Adrenal gland (tissue), 12 donors: ENCODE data around the gene BLMH. TPM values are rescaled to one million over a fixed set of nuclear protein-coding genes. Genes with fewer than 3 reads are reported as not detected.

Experiments used
- DNase-seq, 7 donors: peaks; one replicate each; pipeline ENCODE4 v3.0.0-alpha.2; 2019 to 2020
- H3K27ac ChIP-seq, 5 donors: fragments of 200-600 bp; sonication (generic) in 4 of 5; 1 replicate in 3 of 5; 2 replicates in 2 of 5; pipeline versions ENCODE4 v1.5.1 to v1.8.0; 2016 to 2020; ENCODE audit warnings: mild to moderate bottlenecking in 1 of 5
- H3K27me3 ChIP-seq: fragments of 200-600 bp; 2 replicates; pipeline ENCODE4 v1.8.0; 2021
- H3K36me3 ChIP-seq, 2 donors: fragments of 200-600 bp; replicated peaks in 1 of 2; 1 replicate in 1 of 2; 2 replicates in 1 of 2; pipeline versions ENCODE4 v1.5.1 to v1.8.0; 2018 to 2022
- H3K4me1 ChIP-seq, 2 donors: fragments of 200-600 bp; replicated peaks in 1 of 2; 1 replicate in 1 of 2; 2 replicates in 1 of 2; pipeline versions ENCODE4 v1.5.1 to v1.8.0; 2018 to 2021
- H3K4me3 ChIP-seq, 4 donors: fragments of 200-600 bp; sonication (generic) in 3 of 4; one replicate each; pipeline ENCODE4 v1.5.1; 2016 to 2018
- H3K9me3 ChIP-seq, 3 donors: fragments of 200-600 bp; sonication (generic) in 1 of 3; replicated peaks in 1 of 3; 1 replicate in 2 of 3; 2 replicates in 1 of 3; pipeline versions ENCODE4 v1.5.1 to v1.8.0; 2016 to 2021
- CTCF ChIP-seq, 6 experiments: fragments of 450-650 bp in 4 of 6; fragments of 200-600 bp in 2 of 6; sonication (generic) in 1 of 6; IDR thresholded peaks; 1 replicate in 5 of 6; 2 replicates in 1 of 6; pipeline versions ENCODE4 v1.5.1 to v1.8.0; 2016 to 2021; ENCODE audit warnings: antibody characterized with exemption in 6 of 6, mild to moderate bottlenecking in 2 of 6, moderate library complexity in 1 of 6
- POLR2A ChIP-seq, 2 donors: fragments of 450-650 bp; IDR thresholded peaks; one replicate each; pipeline ENCODE4 v1.6.1; 2017; ENCODE audit warnings: antibody characterized with exemption in 2 of 2, mild to moderate bottlenecking in 2 of 2, moderate library complexity in 1 of 2
- WGBS, 4 donors: extraction: QIAGEN DNeasy Blood & Tissue Kit in 2 of 4; methylation state at CpG; one replicate each; pipeline versions ENCODE4 v1.1.5 to v1.1.7; 2013 to 2017; 5-methylcytosine and 5-hydroxymethylcytosine counted together
- intact Hi-C, 2 donors: fragments of 100-400 bp; cut with DNase I; formaldehyde crosslinking; loops; one replicate each; pipeline versions ENCODE4 v1.14.1 to v1.15.0; 2022 to 2023
- polyA plus RNA-seq, 3 donors: library from polyadenylated mRNA; stranded (reverse); fragments of 200-250 nt in 2 of 3; fragments of 350-450 nt in 1 of 3; fragmentation: Illumina TruSeq in 1 of 3; extraction: RNeasy Lipid Tissue Mini Kit (QIAGEN cat#74804) in 1 of 3; gene quantifications; one replicate each; pipeline ENCODE4 v1.2.3, GENCODE V29; 2013 to 2014
- total RNA-seq, 9 donors: library from RNA; depleted of rRNA in 4 of 9; stranded (reverse); fragments of >200 nt in 4 of 9; fragments of 120-200 nt in 1 of 9; fragmentation: NEBNext Ultra II Directional in 1 of 9; extraction: Animal tissue kit (Norgen Biotek cat#: 25700) in 1 of 9; gene quantifications; one replicate each; pipeline versions ENCODE4 v1.1.0 to v1.2.4, GENCODE V29; 2013 to 2023
- donor health status: healthy with polysubstance abuse.
- donor health status: Bipolar disorder and iron deficiency.
- donor health status: DM: yes; HTN: yes; CAD: no.
- donor health status: DM: no; HTN: no; CAD: no.
- donor health status: DM: no; HTN: no; CAD: no.
- donor health status: DM: yes; HTN: yes; CAD: no.

Gene BLMH
- total and polyA plus RNA-seq, 12 donors, result 12.1 to 41.7 (median 18.9) TPM

- 77 to 84% (median 82%) methylated on average over 10 of the region's 10 CpGs for WGBS, 4 donors
- Histone ChIP-seq H3K36me3 (no peaks in the 10 kb centered on the region), H3K4me1 (peaks cover 10 to 12% of the 10 kb centered on the region in 2 donors), H3K27ac (no peak overlapping the region), H3K4me3 (peak overlapping the region in 1 of 4 donors; percentile 44), H3K27me3 (peaks cover 20% of the 10 kb centered on the region), H3K9me3 (no peaks in the 10 kb centered on the region)
- TF ChIP-seq POLR2A (IDR thresholded peaks at IDR 0.05), result no peak
- TF ChIP-seq CTCF (IDR thresholded peaks at IDR 0.05), result no peak
- intact Hi-C loops, result no loop called here
- DNase-seq, result no peak
Measured at GRCh38 chr17:30236297-30236624, 55.5 kb downstream of the BLMH start.

GRCh38 chr17:30235386-30236296 is 56.1 kb downstream of the BLMH start, which contains the start of gene SLC6A4:
SLC6A4 (minus strand) TSS chr17:30235697; CDS start chr17:30221958, 13,739 bp downstream.
- WGBS, 4 donors, result 8 to 13% (median 9%) methylated on average over 27 to 82 of the region's 82 CpGs
- Histone ChIP-seq H3K9me3 (no peaks in the 10 kb centered on the region), H3K27ac (no peak within 1 kb of the TSS), H3K36me3 (no peaks in the 10 kb centered on the region), H3K4me3 (peak within 1 kb of the TSS in 2 of 4 donors; percentile 34 to 44), H3K27me3 (peaks cover 20% of the 10 kb centered on the region), H3K4me1 (peaks cover 10 to 12% of the 10 kb centered on the region in 2 donors)
- intact Hi-C loops, result no loop called here
- no peak for TF ChIP-seq CTCF (IDR thresholded peaks at IDR 0.05)
- no peak for TF ChIP-seq POLR2A (IDR thresholded peaks at IDR 0.05)
- DNase-seq, result peak in 1 of 7 donors; percentile 2

GRCh38 chr17:30234964-30235363 is 56.8 kb downstream of the BLMH start:
- Histone ChIP-seq H3K9me3 (no peaks in the 10 kb centered on the region), H3K4me1 (peaks cover 10 to 12% of the 10 kb centered on the region in 2 donors), H3K4me3 (peak overlapping the region in 1 of 4 donors; percentile 44), H3K27me3 (peaks cover 20% of the 10 kb centered on the region), H3K27ac (no peak overlapping the region), H3K36me3 (no peaks in the 10 kb centered on the region)
- no peak for TF ChIP-seq POLR2A (IDR thresholded peaks at IDR 0.05)
- no peak for TF ChIP-seq CTCF (IDR thresholded peaks at IDR 0.05)
- 61 to 74% (median 66%) methylated on average over 9 to 12 of the region's 12 CpGs for WGBS, 4 donors
- intact Hi-C loops, result no loop called here
- no peak for DNase-seq

- no peak for DNase-seq
- TF ChIP-seq CTCF (IDR thresholded peaks at IDR 0.05) (no peak), POLR2A (IDR thresholded peaks at IDR 0.05) (no peak)
- H3K9me3 ChIP-seq, result no peaks in the 10 kb centered on the region
- WGBS, 4 donors, result 80 to 90% (median 87%) methylated on average over 6 of the region's 6 CpGs
- H3K36me3 ChIP-seq, result no peaks in the 10 kb centered on the region
- peaks cover 20% of the 10 kb centered on the region for H3K27me3 ChIP-seq
- H3K4me3 ChIP-seq, result no peak overlapping the region
- H3K4me1 ChIP-seq, result peaks cover 10 to 12% of the 10 kb centered on the region in 2 donors
- intact Hi-C loops, result no loop called here
- no peak overlapping the region for H3K27ac ChIP-seq
Measured at GRCh38 chr17:30234296-30234695, 57.4 kb downstream of the BLMH start.
